Measurements from ENCODE around the gene CDKN2B. TPM values are rescaled to one million over a fixed set of nuclear protein-coding genes. Genes with fewer than 3 reads are reported as not detected.
"Not testable (repeated sequence)": the region's sequence is repeated elsewhere in the genome, so short reads cannot be mapped to it uniquely, and the experiment has no call there.

The CDKN2B gene, protein sequence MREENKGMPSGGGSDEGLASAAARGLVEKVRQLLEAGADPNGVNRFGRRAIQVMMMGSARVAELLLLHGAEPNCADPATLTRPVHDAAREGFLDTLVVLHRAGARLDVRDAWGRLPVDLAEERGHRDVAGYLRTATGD
- 0.25 TPM for polyA plus RNA-seq (ENCODE audit: insufficient read length)

DNA sequence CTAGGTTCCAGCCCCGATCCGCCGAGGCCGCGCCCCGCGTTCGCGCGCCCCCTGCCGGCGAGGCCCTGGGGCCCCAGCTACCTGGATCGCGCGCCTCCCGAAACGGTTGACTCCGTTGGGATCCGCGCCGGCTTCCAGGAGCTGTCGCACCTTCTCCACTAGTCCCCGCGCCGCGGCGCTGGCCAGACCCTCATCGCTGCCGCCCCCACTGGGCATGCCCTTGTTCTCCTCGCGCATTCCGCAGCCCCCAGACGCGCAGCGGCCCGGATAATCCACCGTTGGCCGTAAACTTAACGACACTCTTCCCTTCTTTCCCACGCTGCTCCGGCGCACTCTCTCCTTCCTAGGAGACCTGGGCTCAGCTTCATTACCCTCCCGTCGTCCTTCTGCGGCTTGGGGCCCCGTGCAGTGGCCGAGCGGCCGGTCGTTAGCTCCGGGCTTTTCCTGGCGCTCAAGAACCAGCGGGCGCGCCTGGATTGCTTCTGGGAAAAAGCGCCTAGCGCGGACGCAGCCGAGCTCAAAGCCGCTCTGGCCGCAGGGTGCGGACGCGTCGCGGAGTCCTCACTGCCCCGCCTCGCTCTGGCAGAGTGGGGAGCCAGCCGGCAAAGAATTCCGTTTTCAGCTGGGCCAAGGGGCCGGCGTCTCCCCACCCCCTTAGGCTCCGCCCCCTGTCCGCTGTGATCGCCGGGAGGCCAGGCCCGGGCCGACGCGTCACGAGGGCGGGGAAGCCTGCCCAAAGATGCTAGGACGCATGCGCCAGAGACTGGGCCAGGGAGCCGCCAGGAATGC lies at the start of gene CDKN2B:
CDKN2B (minus strand) TSS at position 589 of the 789 bp plus-strand sequence; CDS start at position 237, 352 bp downstream.
- no peak for DNase-seq (ENCODE audit: low read depth)

DNA sequence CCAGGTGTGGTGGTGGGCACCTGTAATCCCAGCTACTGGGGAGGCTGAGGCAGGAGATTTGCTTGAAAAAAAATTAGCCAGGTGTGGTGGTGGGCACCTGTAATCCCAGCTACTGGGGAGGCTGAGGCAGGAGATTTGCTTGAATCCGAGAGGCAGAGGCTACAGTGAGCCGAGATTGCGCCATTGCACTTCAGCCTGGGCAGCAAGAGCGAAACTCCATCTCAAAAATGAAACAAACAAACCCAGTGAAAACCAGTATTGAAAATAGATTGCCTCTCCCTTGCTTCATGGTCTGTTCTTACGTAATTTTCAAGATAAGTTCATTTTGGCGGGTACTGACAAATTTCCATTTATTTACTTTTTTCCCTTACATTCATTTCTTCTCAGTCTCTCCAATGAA lies 48.9 kb upstream of the CDKN2B start:
- DNase-seq (ENCODE audit: low read depth): not testable (repeated sequence)

DNA sequence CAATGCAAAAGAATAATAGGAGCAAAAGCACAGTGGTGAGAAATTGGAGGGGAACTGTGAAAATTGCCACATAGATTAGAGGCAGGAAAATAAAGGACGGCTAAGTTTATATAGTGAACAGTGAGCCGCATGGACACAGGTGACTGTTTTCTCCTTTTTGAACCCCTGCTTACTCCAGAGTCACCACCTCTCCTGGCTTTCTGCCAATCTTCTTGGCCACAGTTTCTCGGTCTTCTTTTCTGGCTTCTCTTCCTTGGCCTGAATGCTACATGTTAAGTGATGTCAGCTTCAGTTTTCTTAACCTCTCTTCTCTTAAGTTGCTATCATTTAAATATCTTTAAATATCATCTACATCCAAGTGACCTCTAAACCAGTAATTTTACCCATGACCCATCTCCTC lies 47.3 kb upstream of the CDKN2B start:
- no peak for DNase-seq (ENCODE audit: low read depth)

GRCh38 chr9:22055090-22055489 lies 46.0 kb upstream of the CDKN2B start:
- no peak for DNase-seq (ENCODE audit: low read depth)

GRCh38 chr9:22054529-22054928 lies 45.4 kb upstream of the CDKN2B start:
- DNase-seq (ENCODE audit: low read depth): no peak

DNA sequence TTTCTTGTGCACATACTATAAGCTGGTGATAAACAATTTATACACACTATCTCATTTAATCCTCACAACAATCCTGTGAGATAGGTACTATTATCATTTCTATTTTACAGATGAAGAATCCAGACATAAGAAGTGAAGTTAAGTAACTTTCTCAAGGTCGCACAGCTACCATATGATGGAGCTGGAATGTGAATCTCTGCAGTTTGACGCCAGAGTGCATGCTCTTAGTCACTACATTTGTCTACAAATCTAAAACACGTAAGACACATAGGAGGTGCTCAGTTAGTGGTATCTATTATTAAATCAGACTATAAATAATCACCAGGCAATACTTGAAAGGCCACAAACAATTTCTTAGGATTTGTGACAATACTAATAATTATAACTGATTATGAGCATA lies 45.0 kb upstream of the CDKN2B start:
- no peak for DNase-seq (ENCODE audit: low read depth)

DNA sequence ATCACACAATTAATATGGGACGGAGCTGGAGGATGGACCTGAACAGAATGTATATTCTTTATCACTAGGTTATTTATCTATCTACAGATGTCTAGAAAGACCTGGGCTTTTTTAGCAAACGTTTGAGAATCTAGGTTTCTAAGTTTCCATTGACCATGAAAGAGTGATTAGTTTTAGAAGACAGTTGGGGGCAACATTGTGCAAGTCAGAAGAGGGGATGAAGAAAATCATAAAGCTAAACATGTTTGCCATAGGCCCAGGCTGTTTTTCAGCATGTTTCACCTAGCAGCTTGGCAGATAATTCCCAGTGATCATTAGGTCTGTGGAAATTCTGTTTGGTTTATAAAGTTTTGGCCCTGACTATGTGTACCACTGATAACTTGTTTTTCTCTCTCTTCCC lies 44.1 kb upstream of the CDKN2B start:
- no peak for DNase-seq (ENCODE audit: low read depth)

DNA sequence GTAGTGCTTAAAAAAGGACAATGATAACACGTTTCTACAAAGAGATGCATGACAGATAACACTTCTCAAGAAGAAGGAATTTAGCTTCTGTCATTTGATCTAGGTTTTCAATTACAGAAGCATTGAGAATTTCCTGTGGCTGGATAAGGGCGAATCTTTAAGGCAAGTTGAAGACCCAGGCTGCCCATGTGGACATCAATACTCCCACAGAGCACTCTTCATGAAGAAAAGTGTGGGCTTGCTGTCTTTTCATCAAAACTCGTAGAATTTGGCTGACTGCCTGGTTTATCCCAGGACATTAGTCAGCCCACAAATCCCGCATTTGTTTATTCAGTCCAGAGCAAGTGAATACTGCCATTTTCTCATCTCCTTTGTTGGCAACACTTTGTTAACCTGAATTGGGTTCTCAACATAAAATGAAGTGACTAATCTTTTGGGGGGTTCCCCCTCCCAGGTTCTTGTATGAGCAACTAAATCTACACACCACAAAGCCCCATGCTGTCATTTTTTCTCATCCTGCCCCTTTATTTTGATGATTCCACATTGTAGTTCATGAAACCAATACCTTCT lies 43.4 kb upstream of the CDKN2B start:
- no peak for DNase-seq (ENCODE audit: low read depth)

GRCh38 chr9:22050924-22051323 lies 41.8 kb upstream of the CDKN2B start:
- DNase-seq (ENCODE audit: low read depth): no peak

GRCh38 chr9:22049411-22049810 lies 40.3 kb upstream of the CDKN2B start:
- DNase-seq (ENCODE audit: low read depth): no peak

GRCh38 chr9:22047596-22047995 lies 38.5 kb upstream of the CDKN2B start:
- DNase-seq (ENCODE audit: low read depth): no peak

DNA sequence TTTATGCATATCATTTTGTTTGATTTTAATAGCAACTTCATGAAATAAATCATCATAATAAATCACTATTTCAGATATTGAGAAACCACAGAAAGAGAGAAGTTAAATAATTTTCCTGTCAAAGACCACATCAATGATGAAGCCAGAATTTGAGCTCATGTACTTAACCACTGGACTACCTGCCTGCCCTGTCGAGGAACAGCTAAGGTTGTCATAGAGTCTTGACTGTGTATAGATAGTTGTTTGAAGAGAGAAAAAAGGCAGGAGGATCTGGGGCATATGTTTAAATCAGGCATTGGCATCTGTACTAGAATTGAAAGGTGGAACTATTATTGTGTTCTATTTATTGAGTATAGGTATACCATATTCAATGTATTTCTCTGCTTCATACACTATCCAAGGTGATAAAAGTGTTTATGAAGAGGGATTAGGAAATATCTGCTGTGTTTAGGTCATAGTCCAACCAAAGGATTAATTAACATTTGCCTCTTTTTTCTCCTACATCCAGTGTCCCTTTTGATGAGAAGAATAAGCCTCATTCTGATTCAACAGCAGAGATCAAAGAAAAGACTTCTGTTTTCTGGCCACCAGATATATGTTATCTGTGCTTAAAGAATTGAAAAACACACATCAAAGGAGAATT lies 37.3 kb upstream of the CDKN2B start:
- no peak for DNase-seq (ENCODE audit: low read depth)

GRCh38 chr9:22045423-22045822 lies 36.3 kb upstream of the CDKN2B start:
- no peak for DNase-seq (ENCODE audit: low read depth)

- DNase-seq (ENCODE audit: low read depth): no peak
Measured at GRCh38 chr9:22044583-22044982, 35.5 kb upstream of the CDKN2B start.

DNA sequence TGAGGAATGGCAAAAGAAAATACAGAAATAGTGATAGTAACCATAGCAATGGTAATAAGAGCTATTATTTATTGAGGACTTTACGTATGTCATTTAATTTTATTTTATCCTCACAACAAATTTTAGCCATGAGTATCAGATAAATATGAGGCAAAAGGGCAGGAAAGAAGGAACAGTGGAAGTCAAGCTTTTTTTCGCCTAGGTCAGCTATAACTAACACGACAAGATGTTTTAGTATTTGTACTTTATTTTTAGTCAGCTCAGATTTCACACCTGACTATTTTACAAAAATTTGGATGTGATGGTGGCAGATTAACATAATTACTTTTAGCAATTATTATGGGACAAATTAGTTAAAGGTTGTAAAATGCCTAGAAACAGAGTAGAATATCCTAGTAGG lies 34.8 kb upstream of the CDKN2B start:
- DNase-seq (ENCODE audit: low read depth): no peak

- no peak for DNase-seq (ENCODE audit: low read depth)
Measured at GRCh38 chr9:22041775-22042174, 32.7 kb upstream of the CDKN2B start.

- no peak for DNase-seq (ENCODE audit: low read depth)
Measured at GRCh38 chr9:22041344-22041743, 32.2 kb upstream of the CDKN2B start.

- DNase-seq (ENCODE audit: low read depth): no peak
Measured at GRCh38 chr9:22040760-22041159, 31.7 kb upstream of the CDKN2B start.

DNA sequence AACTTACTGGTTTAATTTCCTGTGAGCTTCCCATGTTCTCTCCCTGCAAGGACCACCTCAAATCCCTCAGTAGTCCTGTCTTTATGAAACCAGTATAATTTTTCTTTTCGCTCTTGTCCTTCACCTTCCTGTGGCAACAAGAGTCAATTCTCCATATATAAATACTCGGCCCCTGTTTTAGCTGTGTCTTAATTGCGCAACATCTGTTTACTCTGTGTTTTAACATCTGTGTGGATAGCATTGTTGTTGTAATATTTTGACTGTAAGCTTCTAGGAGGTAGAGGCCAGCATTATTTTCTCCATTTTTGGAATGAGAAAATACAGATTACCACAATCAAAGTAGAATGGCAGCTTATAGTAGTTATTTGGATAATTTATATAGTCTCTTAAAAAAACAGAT lies 30.2 kb upstream of the CDKN2B start:
- no peak for DNase-seq (ENCODE audit: low read depth)

GRCh38 chr9:22037954-22038690 lies 29.0 kb upstream of the CDKN2B start:
- no peak for DNase-seq (ENCODE audit: low read depth)

GRCh38 chr9:22036866-22037626 lies 27.9 kb upstream of the CDKN2B start:
- no peak for DNase-seq (ENCODE audit: low read depth)
